ENCODE data around the gene RMP24.

Gene RMP24

GRCh38 chr18:35983147-35983546, 10.7 kb downstream of the RMP24 start:
- Histone ChIP-seq H2BK5ac (ENCODE audit: insufficient read length, low read length) (no peak overlapping the region), H3K18ac (ENCODE audit: insufficient read length, low read depth, low read length) (no peak overlapping the region), H3K4me1 (ENCODE audit: insufficient read depth, low read length) (no peaks in the 10 kb centered on the region), H3K27me3 (ENCODE audit: insufficient read depth, low read length) (no peaks in the 10 kb centered on the region), H3K23ac (ENCODE audit: insufficient read length, low read depth, low read length) (no peak overlapping the region), H2BK120ac (ENCODE audit: low read depth, low read length, poor library complexity, severe bottlenecking) (no peak overlapping the region), H4K8ac (replicated peaks; ENCODE audit: insufficient read length, low read depth, low read length) (no peak overlapping the region), H3K27ac (ENCODE audit: insufficient read length, low read depth, low read length) (no peak overlapping the region), H3K79me1 (ENCODE audit: insufficient read depth, low read depth, low read length, poor library complexity, severe bottlenecking) (no peaks in the 10 kb centered on the region), H3T11ph (ENCODE audit: low read length) (no peak overlapping the region), H2BK15ac (ENCODE audit: low read depth, low read length) (no peak overlapping the region), H2BK12ac (ENCODE audit: insufficient read length, low read depth, low read length) (no peak overlapping the region), H2BK20ac (ENCODE audit: low read depth, low read length, poor library complexity, severe bottlenecking) (no peak overlapping the region), H3K4ac (ENCODE audit: low read depth, low read length) (no peak overlapping the region), H3K79me2 (ENCODE audit: insufficient read depth, low read length) (no peaks in the 10 kb centered on the region), H3K14ac (ENCODE audit: insufficient read depth, low read length) (no peak overlapping the region), H3K23me2 (ENCODE audit: insufficient read length, low read depth, low read length, poor library complexity, severe bottlenecking) (no peaks in the 10 kb centered on the region), H2AK5ac (ENCODE audit: insufficient read length, low read length) (no peak overlapping the region), H3K56ac (ENCODE audit: insufficient read length, low read depth, low read length) (no peak overlapping the region), H4K20me1 (ENCODE audit: control insufficient read depth, insufficient read depth, insufficient read length) (no peaks in the 10 kb centered on the region), H3K4me2 (ENCODE audit: insufficient read depth, insufficient read length, low read length) (no peak overlapping the region), H3K9ac (ENCODE audit: extremely low read depth, insufficient read length, low read length) (no peak overlapping the region), H2AFZ (ENCODE audit: low read length) (no peak overlapping the region), H4K91ac (ENCODE audit: insufficient read length, low read depth, low read length) (no peak overlapping the region), H3K9me3 (ENCODE audit: control insufficient read depth, low read depth, low read length) (no peaks in the 10 kb centered on the region), H4K5ac (ENCODE audit: insufficient read length, low read depth, low read length) (no peak overlapping the region)
- H3K36me3 Mint-ChIP-seq (ENCODE audit: insufficient read depth in 1 of 3, low read depth in 3 of 3) = peaks cover 19 to 50% (median 30%) of the 10 kb centered on the region in 3 experiments; a peak in 6 of 7 replicates
- no peak for DNase-seq
- no peaks in the 10 kb centered on the region for H3K9me3 Mint-ChIP-seq
- TF ChIP-seq CTCF (conservative IDR thresholded peaks at IDR 0.05) = no peak
- H3K27ac Mint-ChIP-seq = no peak overlapping the region
- no peaks in the 10 kb centered on the region for H3K27me3 Mint-ChIP-seq (ENCODE audit: low read depth)
- H3K4me3 Mint-ChIP-seq = no peak overlapping the region
- H3K4me1 Mint-ChIP-seq = no peaks in the 10 kb centered on the region

Data from H9 (cell line).